ENCODE results near the gene RGS4.
"Not testable (repeated sequence)": the region's sequence is repeated elsewhere in the genome, so short reads cannot be mapped to it uniquely, and the experiment has no call there.

The RGS4 gene

GRCh38 chr1:163068716-163069115 is 445 bp upstream of the RGS4 start:
- DNase-seq (ENCODE audit: low read depth in 2 of 2): no peak

- DNase-seq (ENCODE audit: low read depth in 2 of 2): no peak
These were observed 605 bp downstream of the RGS4 start for GRCh38 chr1:163069655-163070277.

GRCh38 chr1:163071405-163072255 is 2.5 kb downstream of the RGS4 start:
- DNase-seq (ENCODE audit: low read depth in 2 of 2): peak; percentile 17 to 36

GRCh38 chr1:163072658-163073057 is 3.5 kb downstream of the RGS4 start:
- no peak for DNase-seq (ENCODE audit: low read depth in 2 of 2)

- no peak for DNase-seq (ENCODE audit: low read depth in 2 of 2)
These were observed 4.8 kb downstream of the RGS4 start for GRCh38 chr1:163074004-163074403.

- DNase-seq (ENCODE audit: low read depth in 2 of 2): no peak
These were observed 5.6 kb downstream of the RGS4 start for GRCh38 chr1:163074716-163075284.

GRCh38 chr1:163076044-163076443 is 6.9 kb downstream of the RGS4 start:
- no peak for DNase-seq (ENCODE audit: low read depth in 2 of 2)

GRCh38 chr1:163076446-163076845 is 7.3 kb downstream of the RGS4 start:
- DNase-seq (ENCODE audit: low read depth in 2 of 2): no peak

- DNase-seq (ENCODE audit: low read depth in 2 of 2): no peak
These were observed 8.0 kb downstream of the RGS4 start for GRCh38 chr1:163076981-163077761.

GRCh38 chr1:163082971-163083370 is 13.8 kb downstream of the RGS4 start:
- DNase-seq (ENCODE audit: low read depth in 2 of 2): no peak

GRCh38 chr1:163083690-163084089 is 14.5 kb downstream of the RGS4 start:
- DNase-seq (ENCODE audit: low read depth in 2 of 2): no peak

- no peak for DNase-seq (ENCODE audit: low read depth in 2 of 2)
These were observed 15.2 kb downstream of the RGS4 start for GRCh38 chr1:163084330-163084729.

- no peak for DNase-seq (ENCODE audit: low read depth in 2 of 2)
These were observed 16.1 kb downstream of the RGS4 start for GRCh38 chr1:163085041-163085903.

GRCh38 chr1:163085904-163086268 is 16.7 kb downstream of the RGS4 start:
- DNase-seq (ENCODE audit: low read depth in 2 of 2): no peak

GRCh38 chr1:163089117-163089516 is 20.0 kb downstream of the RGS4 start:
- DNase-seq (ENCODE audit: low read depth in 2 of 2): not testable (repeated sequence)

- DNase-seq (ENCODE audit: low read depth in 2 of 2): no peak
These were observed 21.3 kb downstream of the RGS4 start for GRCh38 chr1:163090321-163090945.

- no peak for DNase-seq (ENCODE audit: low read depth in 2 of 2)
These were observed 24.0 kb downstream of the RGS4 start for GRCh38 chr1:163093169-163093568.

- no peak for DNase-seq (ENCODE audit: low read depth in 2 of 2)
These were observed 24.4 kb downstream of the RGS4 start for GRCh38 chr1:163093579-163093978.

- no peak for DNase-seq (ENCODE audit: low read depth in 2 of 2)
These were observed 25.0 kb downstream of the RGS4 start for GRCh38 chr1:163094182-163094581.

- DNase-seq (ENCODE audit: low read depth in 2 of 2): no peak
These were observed 25.4 kb downstream of the RGS4 start for GRCh38 chr1:163094589-163094988.

GRCh38 chr1:163095213-163095612 is 26.1 kb downstream of the RGS4 start:
- DNase-seq (ENCODE audit: low read depth in 2 of 2): no peak
